ENCODE measurements around the gene CFAP100.

CFAP100 gene

GRCh38 chr3:126406389-126407296 is 11.9 kb downstream of the CFAP100 start:
- DNase-seq: no peak

GRCh38 chr3:126407412-126408044 is 12.8 kb downstream of the CFAP100 start:
- no peak for DNase-seq

GRCh38 chr3:126408099-126408498 is 13.4 kb downstream of the CFAP100 start:
- DNase-seq: no peak

GRCh38 chr3:126412841-126413692 is 18.4 kb downstream of the CFAP100 start:
- DNase-seq: no peak

GRCh38 chr3:126413693-126414080 is 19.0 kb downstream of the CFAP100 start:
- no peak for DNase-seq

- no peak for DNase-seq
These were observed 19.7 kb downstream of the CFAP100 start for GRCh38 chr3:126414406-126414805.

- no peak for DNase-seq
These were observed 20.4 kb downstream of the CFAP100 start for GRCh38 chr3:126414961-126415660.

- no peak for DNase-seq
These were observed 21.2 kb downstream of the CFAP100 start for GRCh38 chr3:126415661-126416591.

GRCh38 chr3:126416943-126417342 is 22.2 kb downstream of the CFAP100 start:
- no peak for DNase-seq

GRCh38 chr3:126417515-126417914 is 22.8 kb downstream of the CFAP100 start:
- DNase-seq: no peak

GRCh38 chr3:126417981-126418530 is 23.3 kb downstream of the CFAP100 start:
- no peak for DNase-seq

- no peak for DNase-seq
These were observed 24.0 kb downstream of the CFAP100 start for GRCh38 chr3:126418661-126419131.

- no peak for DNase-seq
These were observed 24.5 kb downstream of the CFAP100 start for GRCh38 chr3:126419151-126419703.

GRCh38 chr3:126419886-126420786 is 25.4 kb downstream of the CFAP100 start:
- no peak for DNase-seq

- DNase-seq: no peak
These were observed 26.9 kb downstream of the CFAP100 start for GRCh38 chr3:126421573-126422119.

GRCh38 chr3:126422121-126422520 is 27.4 kb downstream of the CFAP100 start:
- DNase-seq: no peak

GRCh38 chr3:126422571-126423091 is 27.9 kb downstream of the CFAP100 start:
- DNase-seq: no peak

- no peak for DNase-seq
These were observed 28.7 kb downstream of the CFAP100 start for GRCh38 chr3:126423191-126424038.
